Panc1 (cell line): ENCODE measurements around the gene SHROOM3. TPM values are rescaled to one million over a fixed set of nuclear protein-coding genes. Genes with fewer than 3 reads are reported as not detected.

Experiments used
- ATAC-seq: fragments of 200-7000 bp; cut with Tn5 transposase; 2 replicates; pipeline ENCODE4 v1.9.1; 2020; ENCODE audit warnings: mild to moderate bottlenecking, moderate library complexity
- BruUV-seq: library from RNA; stranded (reverse); fragments of 400-500 nt; replicated peaks from 2 replicates; lab custom pipeline; 2021; lab: Mats Ljungman, UMichigan
- CTCF ChIA-PET: fragments of 300-600 bp; sonication (Branson Sonifier 250); formaldehyde crosslinking; loops from one replicate; lab custom pipeline; 2022; ENCODE audit warnings: antibody characterized with exemption; lab: Charles Lee
- POLR2A ChIA-PET: fragments of 300-600 bp; sonication (Branson Sonifier 250); formaldehyde crosslinking; loops from one replicate; lab custom pipeline; 2022; ENCODE audit warnings: antibody characterized with exemption; lab: Charles Lee
- DNase-seq: peaks from one replicate; pipeline ENCODE4 v3.0.0-alpha.2; 2010; ENCODE audit warnings: low read depth, low spot score
- H3K27ac ChIP-seq: 2 replicates; pipeline ENCODE4 v1.5.1; 2011; ENCODE audit warnings: mild to moderate bottlenecking, low read length, inconsistent platforms
- H3K27me3 ChIP-seq: fragments of 200-500 bp; sonication (Bioruptor generic); 2 replicates; pipeline ENCODE4 v1.6.0; 2014; ENCODE audit warnings: low read length, inconsistent platforms; ENCODE audit not compliant: control insufficient read depth, insufficient read depth
- H3K36me3 ChIP-seq: fragments of 200-500 bp; sonication (Bioruptor generic); 2 replicates; pipeline ENCODE4 v1.5.1; 2014; ENCODE audit warnings: inconsistent platforms, mild to moderate bottlenecking, low read length, moderate library complexity; ENCODE audit not compliant: control insufficient read depth, insufficient read depth
- H3K4me1 ChIP-seq: 2 replicates; pipeline ENCODE4 v1.5.1; 2011; ENCODE audit warnings: inconsistent platforms, mild to moderate bottlenecking, low read length, moderate library complexity; ENCODE audit not compliant: control insufficient read depth, insufficient read depth
- H3K4me3 ChIP-seq, 2 experiments: 2 replicates each; pipeline ENCODE4 v1.5.1; 2011 to 2012; ENCODE audit warnings: low read depth in 2 of 2, low read length in 2 of 2, mild to moderate bottlenecking in 2 of 2, inconsistent platforms in 1 of 2, moderate library complexity in 1 of 2
- H3K9me3 ChIP-seq: fragments of 200-500 bp; sonication (Bioruptor generic); 2 replicates; pipeline ENCODE4 v1.5.1; 2014; ENCODE audit warnings: low read depth, mild to moderate bottlenecking, inconsistent platforms, low read length, moderate library complexity; ENCODE audit not compliant: control insufficient read depth, insufficient read depth
- POLR2AphosphoS5 ChIP-seq: IDR thresholded peaks from 2 replicates; pipeline ENCODE4 v1.6.1; 2012; ENCODE audit warnings: mild to moderate bottlenecking, low read depth, low read length, moderate library complexity
- REST ChIP-seq, 2 experiments: IDR thresholded peaks; 2 replicates each; pipeline ENCODE4 v1.6.1; 2011 to 2012; ENCODE audit warnings: low read depth in 2 of 2, control low read depth in 1 of 2, low read length in 1 of 2, mild to moderate bottlenecking in 1 of 2, moderate library complexity in 1 of 2; ENCODE audit not compliant: insufficient read depth in 1 of 2
- SIN3A ChIP-seq: IDR thresholded peaks from 2 replicates; pipeline ENCODE4 v1.6.1; 2012; ENCODE audit warnings: low read depth, mild to moderate bottlenecking, low read length, moderate library complexity, borderline replicate concordance; ENCODE audit not compliant: insufficient read depth
- TCF7L2 ChIP-seq: IDR thresholded peaks from 2 replicates; pipeline ENCODE4 v1.6.1; 2011; ENCODE audit warnings: mild to moderate bottlenecking, low read depth, low read length, inconsistent platforms
- in situ Hi-C: cut with HindIII; loops from 2 replicates; pipeline ENCODE4 v1.10.0; 2016; ENCODE audit warnings: low sequenced_read_pairs, low pct_unique_long_range_greater_than_20kb
- intact Hi-C: fragments of 100-400 bp; cut with micrococcal nuclease; formaldehyde crosslinking; loops from one replicate; pipeline ENCODE4 v1.10.0; 2022; ENCODE audit not compliant: unreplicated experiment
- total RNA-seq: library from RNA; stranded (reverse); gene quantifications from one replicate; pipeline ENCODE4 v1.2.1, GENCODE V29; 2021; ENCODE audit not compliant: unreplicated experiment
- TF ChIP-seq, protein P1 (sequence below): fragments of 450-650 bp; IDR thresholded peaks from 2 replicates; pipeline ENCODE4 v1.5.1; 2017; ENCODE audit warnings: mild to moderate bottlenecking

Gene SHROOM3
- total RNA-seq, 1 experiment from 2014 or later: 7.2 TPM

DNA sequence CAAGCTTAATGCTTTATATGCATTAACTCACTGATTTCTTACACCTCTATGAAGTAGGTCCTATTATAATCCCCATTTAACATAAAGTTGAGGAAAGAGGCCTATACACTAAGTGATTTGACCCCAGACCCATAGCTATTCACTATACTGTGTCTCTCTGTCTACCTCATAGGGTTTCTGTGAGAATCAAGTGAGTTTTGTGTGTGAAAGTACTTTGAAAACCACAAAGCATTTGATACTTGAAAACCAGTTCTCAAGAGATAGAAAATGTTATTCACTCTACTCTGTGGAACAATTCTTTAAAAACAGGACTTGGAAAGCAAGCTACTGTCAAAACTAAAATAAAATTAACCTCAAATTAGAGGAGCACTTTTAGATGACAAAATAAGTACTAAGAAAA, 35.0 kb downstream of the SHROOM3 start:
- intact Hi-C loops (no loop called here), in situ Hi-C loops (no loop called here)
- no peaks in the 10 kb centered on the region for H3K36me3 ChIP-seq
- DNase-seq: no peak
- H3K4me1 ChIP-seq: no peaks in the 10 kb centered on the region
- no TSS peak for BruUV-seq
- ChIA-PET CTCF (no interaction called here), POLR2A (no interaction called here)
- H3K27me3 ChIP-seq: no peaks in the 10 kb centered on the region
- no peak overlapping the region for H3K27ac ChIP-seq
- H3K9me3 ChIP-seq: no peaks in the 10 kb centered on the region
- TF ChIP-seq REST (IDR thresholded peaks at IDR 0.05; ENCODE audit: insufficient read depth in 1 of 2, low read depth in 2 of 2, low read length in 1 of 2): no peak
- no peak for TF ChIP-seq POLR2AphosphoS5
- TF ChIP-seq, protein P1, sequence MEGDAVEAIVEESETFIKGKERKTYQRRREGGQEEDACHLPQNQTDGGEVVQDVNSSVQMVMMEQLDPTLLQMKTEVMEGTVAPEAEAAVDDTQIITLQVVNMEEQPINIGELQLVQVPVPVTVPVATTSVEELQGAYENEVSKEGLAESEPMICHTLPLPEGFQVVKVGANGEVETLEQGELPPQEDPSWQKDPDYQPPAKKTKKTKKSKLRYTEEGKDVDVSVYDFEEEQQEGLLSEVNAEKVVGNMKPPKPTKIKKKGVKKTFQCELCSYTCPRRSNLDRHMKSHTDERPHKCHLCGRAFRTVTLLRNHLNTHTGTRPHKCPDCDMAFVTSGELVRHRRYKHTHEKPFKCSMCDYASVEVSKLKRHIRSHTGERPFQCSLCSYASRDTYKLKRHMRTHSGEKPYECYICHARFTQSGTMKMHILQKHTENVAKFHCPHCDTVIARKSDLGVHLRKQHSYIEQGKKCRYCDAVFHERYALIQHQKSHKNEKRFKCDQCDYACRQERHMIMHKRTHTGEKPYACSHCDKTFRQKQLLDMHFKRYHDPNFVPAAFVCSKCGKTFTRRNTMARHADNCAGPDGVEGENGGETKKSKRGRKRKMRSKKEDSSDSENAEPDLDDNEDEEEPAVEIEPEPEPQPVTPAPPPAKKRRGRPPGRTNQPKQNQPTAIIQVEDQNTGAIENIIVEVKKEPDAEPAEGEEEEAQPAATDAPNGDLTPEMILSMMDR: no peak
- TF ChIP-seq TCF7L2: no peak
- TF ChIP-seq SIN3A: no peak
- H3K4me3 ChIP-seq: no peak overlapping the region
- ATAC-seq: no peak

DNA sequence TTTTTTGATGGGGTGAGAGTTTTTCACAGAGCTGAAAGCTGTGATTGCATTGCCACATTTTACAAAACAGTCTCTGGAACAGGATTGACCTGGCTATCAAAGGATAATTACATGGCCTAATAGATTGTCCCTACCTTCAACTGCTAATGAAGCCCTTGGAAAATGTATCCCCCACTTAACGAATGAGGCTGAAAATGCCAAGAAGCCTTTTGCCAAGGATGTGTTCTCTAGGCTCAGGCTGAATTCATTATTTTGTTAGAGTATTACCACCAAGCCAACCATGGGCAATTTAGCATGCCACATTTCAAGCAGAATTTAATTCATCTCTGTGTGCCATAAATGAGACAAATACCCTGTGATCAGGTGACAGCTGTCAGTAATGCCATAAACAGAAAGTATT, 35.5 kb downstream of the SHROOM3 start:
- DNase-seq: no peak
- Histone ChIP-seq H3K36me3 (no peaks in the 10 kb centered on the region), H3K4me3 (no peak overlapping the region), H3K27me3 (no peaks in the 10 kb centered on the region), H3K27ac (no peak overlapping the region), H3K9me3 (no peaks in the 10 kb centered on the region), H3K4me1 (no peaks in the 10 kb centered on the region)
- no TSS peak for BruUV-seq
- CTCF ChIA-PET: interaction anchor here (0.6 kb wide), 1 partner anchor 34 kb away, joined by 5 read pairs; no protein-coding TSS in a partner anchor
- POLR2A ChIA-PET: no interaction called here
- ATAC-seq: no peak
- in situ Hi-C loops (no loop called here), intact Hi-C loops (no loop called here)
- TF ChIP-seq, protein P1: no peak
- TF ChIP-seq TCF7L2 (no peak), SIN3A (no peak), REST (IDR thresholded peaks at IDR 0.05; ENCODE audit: insufficient read depth in 1 of 2, low read depth in 2 of 2, low read length in 1 of 2) (no peak), POLR2AphosphoS5 (no peak)
